Transverse colon (tissue), 4 donors: ENCODE results near the gene ANXA2R. TPM values are rescaled to one million over a fixed set of nuclear protein-coding genes. Genes with fewer than 3 reads are reported as not detected.

ENCODE experiments used
- DNase-seq: peaks from one replicate; pipeline ENCODE4 v3.0.0-alpha.2; 2019
- H3K27ac ChIP-seq, 4 donors: fragments of 200-600 bp; sonication (generic); 2 replicates each; pipeline ENCODE4 v1.5.1; 2016 to 2018; ENCODE audit warnings: inconsistent platforms in 4 of 4
- H3K27me3 ChIP-seq: fragments of 200-600 bp; sonication (generic); 2 replicates; pipeline ENCODE4 v1.5.1; 2017; ENCODE audit warnings: inconsistent platforms
- H3K36me3 ChIP-seq, 4 donors: fragments of 200-600 bp; sonication (generic); 2 replicates each; pipeline ENCODE4 v1.5.1; 2017 to 2019; ENCODE audit warnings: inconsistent platforms in 4 of 4
- H3K4me1 ChIP-seq, 4 donors: fragments of 200-600 bp; sonication (generic); 2 replicates each; pipeline ENCODE4 v1.5.1; 2017 to 2020; ENCODE audit warnings: inconsistent platforms in 4 of 4
- H3K4me3 ChIP-seq, 4 donors: fragments of 200-600 bp; sonication (generic); 1 replicate in 1 of 4; 2 replicates in 3 of 4; pipeline versions ENCODE4 v1.5.1 to v1.6.1; 2017 to 2019; ENCODE audit warnings: inconsistent platforms in 4 of 4
- H3K9me3 ChIP-seq, 2 donors: fragments of 200-600 bp; sonication (generic); 2 replicates each; pipeline ENCODE4 v1.5.1; 2017 to 2019; ENCODE audit warnings: inconsistent platforms in 2 of 2
- EP300 ChIP-seq: sonication (generic); formaldehyde crosslinking; IDR thresholded peaks from one replicate; pipeline ENCODE4 v1.6.1; 2017; ENCODE audit warnings: antibody characterized with exemption, low read depth
- POLR2A ChIP-seq: fragments of 450-650 bp; IDR thresholded peaks from one replicate; pipeline ENCODE4 v1.6.1; 2016; ENCODE audit warnings: antibody characterized with exemption, mild to moderate bottlenecking, moderate library complexity
- POLR2AphosphoS5 ChIP-seq, 3 donors: sonication (generic); formaldehyde crosslinking; IDR thresholded peaks; one replicate each; pipeline ENCODE4 v1.6.1; 2016; ENCODE audit warnings: antibody characterized with exemption in 3 of 3
- WGBS, 2 donors: methylation state at CpG; one replicate each; pipeline ENCODE4 v1.1.5; 2018; ENCODE audit warnings: low coverage in 1 of 2; 5-methylcytosine and 5-hydroxymethylcytosine counted together
- in situ Hi-C, 4 donors: fragments of 200-750 bp; cut with MboI; loops; one replicate each; pipeline versions ENCODE4 v1.15.0 to v1.15.1; 2017; ENCODE audit warnings: low sequenced_read_pairs in 3 of 4, low pct_ligation_motif_present in 1 of 4, low pct_unique_long_range_greater_than_20kb in 1 of 4
- intact Hi-C: fragments of 100-400 bp; cut with DNase I; formaldehyde crosslinking; loops from one replicate; pipeline ENCODE4 v1.15.1; 2023; ENCODE audit warnings: low total_unique reads
- total RNA-seq, 4 donors: library from RNA; depleted of rRNA; stranded (reverse); fragments of >200 nt; gene quantifications; one replicate each; pipeline ENCODE4 v1.1.0, GENCODE V29; 2016
- TF ChIP-seq, protein P1 (sequence below), 5 experiments: fragments of 200-600 bp in 3 of 5; fragments of 450-650 bp in 2 of 5; sonication (generic) in 3 of 5; IDR thresholded peaks; 1 replicate in 2 of 5; 2 replicates in 3 of 5; pipeline ENCODE4 v1.5.1; 2016 to 2017; ENCODE audit warnings: antibody characterized with exemption in 5 of 5, inconsistent platforms in 3 of 5, mild to moderate bottlenecking in 2 of 5, moderate library complexity in 1 of 5

Gene ANXA2R
- total RNA-seq, 4 donors from 2014 or later: 0.75 to 4.4 (median 2.0) TPM

DNA sequence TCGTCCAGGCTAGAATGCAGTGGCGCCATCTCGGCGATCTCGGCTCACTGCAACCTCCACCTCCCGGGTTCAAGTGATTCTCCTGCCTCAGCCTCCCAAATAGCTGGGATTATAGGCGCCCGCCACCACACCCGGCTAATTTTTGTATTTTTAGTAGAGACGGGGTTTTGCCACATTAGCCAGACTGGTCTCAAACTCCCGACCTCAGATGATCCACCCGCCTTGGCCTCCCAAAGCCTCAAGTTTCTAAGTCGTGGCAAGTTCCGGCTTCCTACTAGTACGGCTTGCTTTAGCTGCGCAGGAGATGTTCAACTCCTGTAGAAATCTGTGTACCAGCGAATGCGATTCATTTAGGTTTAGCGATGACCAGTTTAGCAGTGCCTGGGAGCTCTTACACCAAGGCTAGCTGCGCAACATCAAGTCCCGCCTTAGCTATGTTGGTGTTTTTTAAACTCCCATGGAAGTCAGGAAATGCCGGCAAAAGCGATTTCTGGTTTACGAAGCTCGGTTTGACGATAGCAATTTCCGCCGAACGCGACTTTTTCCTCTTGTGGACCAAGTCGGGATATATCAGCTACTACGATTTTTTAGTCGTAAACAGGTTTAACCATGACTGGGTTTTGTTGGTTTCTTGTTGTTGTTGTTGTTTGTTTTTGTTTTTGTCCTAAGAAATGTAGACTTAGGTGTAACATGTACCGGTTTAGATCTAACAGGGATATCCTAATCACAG is 46.4 kb downstream of the ANXA2R start:
- peak overlapping the region in 3 of 4 donors; percentile 12 to 81 (median 23) for H3K4me3 ChIP-seq
- in situ Hi-C loops (loop anchor here in 2 of 4 donors (5.0 to 10.0 kb wide), 2 partner anchors 41 to 51 kb away; partner anchors contain the start of gene ANXA2R (in 2 of the 2)), intact Hi-C loops (no loop called here)

GRCh38 chr5:42992088-42992879 is 47.8 kb downstream of the ANXA2R start:
- intact Hi-C loops: no loop called here
- H3K27me3 ChIP-seq: peaks cover 98% of the 10 kb centered on the region
- in situ Hi-C loops: loop anchor here in 2 of 4 donors (5.0 to 10.0 kb wide), 2 partner anchors 40 to 53 kb away; partner anchors contain the start of gene ANXA2R (in 2 of the 2)
- peaks cover 0 to 34% (median 10%) of the 10 kb centered on the region in 4 donors for H3K4me1 ChIP-seq
- H3K4me3 ChIP-seq: peak overlapping the region; percentile 25 to 81 (median 46)
- WGBS, 2 donors: 0 to 2% methylated on average over 6 to 55 of the region's 71 CpGs
- H3K9me3 ChIP-seq: no peaks in the 10 kb centered on the region
- H3K27ac ChIP-seq: peak overlapping the region; percentile 88 to 95 (median 92)
- peak; percentile 80 for DNase-seq
- TF ChIP-seq EP300 (no peak), POLR2AphosphoS5 (IDR thresholded peaks at IDR 0.05) (peak; percentile 48 to 93 (median 84)), POLR2A (peak; percentile 85)
- TF ChIP-seq, protein P1, sequence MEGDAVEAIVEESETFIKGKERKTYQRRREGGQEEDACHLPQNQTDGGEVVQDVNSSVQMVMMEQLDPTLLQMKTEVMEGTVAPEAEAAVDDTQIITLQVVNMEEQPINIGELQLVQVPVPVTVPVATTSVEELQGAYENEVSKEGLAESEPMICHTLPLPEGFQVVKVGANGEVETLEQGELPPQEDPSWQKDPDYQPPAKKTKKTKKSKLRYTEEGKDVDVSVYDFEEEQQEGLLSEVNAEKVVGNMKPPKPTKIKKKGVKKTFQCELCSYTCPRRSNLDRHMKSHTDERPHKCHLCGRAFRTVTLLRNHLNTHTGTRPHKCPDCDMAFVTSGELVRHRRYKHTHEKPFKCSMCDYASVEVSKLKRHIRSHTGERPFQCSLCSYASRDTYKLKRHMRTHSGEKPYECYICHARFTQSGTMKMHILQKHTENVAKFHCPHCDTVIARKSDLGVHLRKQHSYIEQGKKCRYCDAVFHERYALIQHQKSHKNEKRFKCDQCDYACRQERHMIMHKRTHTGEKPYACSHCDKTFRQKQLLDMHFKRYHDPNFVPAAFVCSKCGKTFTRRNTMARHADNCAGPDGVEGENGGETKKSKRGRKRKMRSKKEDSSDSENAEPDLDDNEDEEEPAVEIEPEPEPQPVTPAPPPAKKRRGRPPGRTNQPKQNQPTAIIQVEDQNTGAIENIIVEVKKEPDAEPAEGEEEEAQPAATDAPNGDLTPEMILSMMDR (IDR thresholded peaks at IDR 0.05): no peak
- no peaks in the 10 kb centered on the region for H3K36me3 ChIP-seq

More for the DNA sequence above, 46.4 kb downstream of the ANXA2R start:
- peak; percentile 33 for DNase-seq
- peaks cover 0 to 34% (median 10%) of the 10 kb centered on the region in 4 donors for H3K4me1 ChIP-seq
- TF ChIP-seq POLR2AphosphoS5 (IDR thresholded peaks at IDR 0.05) (peak in 1 of 3 donors; percentile 21), EP300 (no peak), POLR2A (no peak)
- TF ChIP-seq, protein P1 (IDR thresholded peaks at IDR 0.05): peak in 1 of 5 experiments; percentile 12
- H3K36me3 ChIP-seq: no peaks in the 10 kb centered on the region
- H3K9me3 ChIP-seq: no peaks in the 10 kb centered on the region
- 22 to 28% methylated on average over 6 to 34 of the region's 34 CpGs for WGBS, 2 donors
- H3K27ac ChIP-seq: peak overlapping the region; percentile 88 to 95 (median 92)
- H3K27me3 ChIP-seq: peaks cover 98% of the 10 kb centered on the region

- 46 to 81% methylated on average over 14 to 36 of the region's 36 CpGs for WGBS, 2 donors
- H3K4me3 ChIP-seq: peak overlapping the region; percentile 17 to 81 (median 46)
- H3K36me3 ChIP-seq: no peaks in the 10 kb centered on the region
- H3K27ac ChIP-seq: peak overlapping the region; percentile 88 to 95 (median 92)
- TF ChIP-seq POLR2AphosphoS5 (IDR thresholded peaks at IDR 0.05): no peak
- TF ChIP-seq, protein P1 (IDR thresholded peaks at IDR 0.05): no peak
- TF ChIP-seq EP300: no peak
- no peak for TF ChIP-seq POLR2A
- no peaks in the 10 kb centered on the region for H3K9me3 ChIP-seq
- H3K4me1 ChIP-seq: peaks cover 0 to 34% (median 10%) of the 10 kb centered on the region in 4 donors
- in situ Hi-C loops (loop anchor here in 2 of 4 donors (5.0 to 10.0 kb wide), 2 partner anchors 39 to 53 kb away; partner anchors contain the start of gene ANXA2R (in 2 of the 2)), intact Hi-C loops (no loop called here)
- peak; percentile 10 for DNase-seq
- H3K27me3 ChIP-seq: peaks cover 98% of the 10 kb centered on the region
These were observed 48.6 kb downstream of the ANXA2R start for GRCh38 chr5:42991404-42992087.
